ENCODE data around the gene MCC.

Gene MCC

DNA sequence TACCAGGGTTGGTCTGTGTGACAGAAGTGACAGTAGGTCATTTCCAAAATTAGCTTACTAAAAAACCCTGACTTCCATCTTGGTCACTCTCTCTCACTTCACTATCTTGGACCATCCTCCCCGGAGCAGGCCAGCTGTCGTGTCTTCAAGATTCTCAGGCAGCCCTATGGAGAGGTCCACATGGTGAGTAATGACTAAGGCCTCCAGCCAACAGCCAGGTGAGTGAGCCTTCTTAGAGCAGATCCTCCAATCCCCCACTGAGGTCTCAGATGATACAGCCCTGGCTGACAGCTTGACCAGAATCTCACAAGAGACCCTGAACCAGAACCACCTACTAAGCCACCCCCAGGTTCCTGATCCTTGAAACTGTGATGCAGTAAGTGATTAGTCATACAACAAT, 419.7 kb downstream of the MCC start:
- H3K4me3 ChIP-seq (replicated peaks; ENCODE audit: low read depth, low read length), result no peak overlapping the region
- TF ChIP-seq, protein P1, sequence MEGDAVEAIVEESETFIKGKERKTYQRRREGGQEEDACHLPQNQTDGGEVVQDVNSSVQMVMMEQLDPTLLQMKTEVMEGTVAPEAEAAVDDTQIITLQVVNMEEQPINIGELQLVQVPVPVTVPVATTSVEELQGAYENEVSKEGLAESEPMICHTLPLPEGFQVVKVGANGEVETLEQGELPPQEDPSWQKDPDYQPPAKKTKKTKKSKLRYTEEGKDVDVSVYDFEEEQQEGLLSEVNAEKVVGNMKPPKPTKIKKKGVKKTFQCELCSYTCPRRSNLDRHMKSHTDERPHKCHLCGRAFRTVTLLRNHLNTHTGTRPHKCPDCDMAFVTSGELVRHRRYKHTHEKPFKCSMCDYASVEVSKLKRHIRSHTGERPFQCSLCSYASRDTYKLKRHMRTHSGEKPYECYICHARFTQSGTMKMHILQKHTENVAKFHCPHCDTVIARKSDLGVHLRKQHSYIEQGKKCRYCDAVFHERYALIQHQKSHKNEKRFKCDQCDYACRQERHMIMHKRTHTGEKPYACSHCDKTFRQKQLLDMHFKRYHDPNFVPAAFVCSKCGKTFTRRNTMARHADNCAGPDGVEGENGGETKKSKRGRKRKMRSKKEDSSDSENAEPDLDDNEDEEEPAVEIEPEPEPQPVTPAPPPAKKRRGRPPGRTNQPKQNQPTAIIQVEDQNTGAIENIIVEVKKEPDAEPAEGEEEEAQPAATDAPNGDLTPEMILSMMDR (IDR thresholded peaks at IDR 0.05; ENCODE audit: low read length, missing control alignments), result no peak
- DNase-seq (ENCODE audit: low read depth), result no peak

DNA sequence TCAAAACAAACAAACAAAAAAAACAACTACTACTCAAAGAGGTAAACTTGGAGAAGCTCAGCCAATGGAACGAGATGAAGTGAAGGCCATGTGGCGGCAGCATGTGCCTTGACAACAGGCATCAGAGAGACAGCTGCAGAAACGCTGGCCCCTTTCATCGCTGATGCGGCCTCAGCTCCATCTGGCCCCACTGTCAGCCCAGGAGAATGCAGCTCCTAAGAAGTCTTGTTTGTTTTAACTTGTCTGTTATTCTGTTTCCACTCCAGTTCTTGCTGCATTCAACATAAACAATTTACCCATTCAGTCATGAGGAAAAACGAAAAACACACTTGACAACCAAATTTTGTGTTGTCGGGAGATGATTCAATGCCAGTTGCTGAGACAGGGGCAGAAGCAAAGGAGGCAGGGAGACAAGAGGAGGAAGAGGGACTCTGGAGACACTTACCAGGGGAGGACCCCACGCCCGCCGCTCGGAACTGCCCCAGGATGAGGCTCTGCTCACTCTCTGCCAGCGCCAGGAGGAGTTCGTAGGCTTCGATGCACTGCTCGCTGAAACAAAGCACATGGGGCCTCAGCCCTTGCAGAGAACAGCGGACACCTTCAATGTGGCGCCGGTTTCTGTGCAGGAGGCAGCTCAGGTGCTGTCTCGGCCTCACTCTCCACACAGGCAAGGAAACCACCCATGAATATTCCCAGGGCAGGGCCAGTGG, 420.5 kb downstream of the MCC start:
- no peak overlapping the region for H3K4me3 ChIP-seq (replicated peaks; ENCODE audit: low read depth, low read length)
- TF ChIP-seq, protein P1 (IDR thresholded peaks at IDR 0.05; ENCODE audit: low read length, missing control alignments), result no peak
- no peak for DNase-seq (ENCODE audit: low read depth)

DNA sequence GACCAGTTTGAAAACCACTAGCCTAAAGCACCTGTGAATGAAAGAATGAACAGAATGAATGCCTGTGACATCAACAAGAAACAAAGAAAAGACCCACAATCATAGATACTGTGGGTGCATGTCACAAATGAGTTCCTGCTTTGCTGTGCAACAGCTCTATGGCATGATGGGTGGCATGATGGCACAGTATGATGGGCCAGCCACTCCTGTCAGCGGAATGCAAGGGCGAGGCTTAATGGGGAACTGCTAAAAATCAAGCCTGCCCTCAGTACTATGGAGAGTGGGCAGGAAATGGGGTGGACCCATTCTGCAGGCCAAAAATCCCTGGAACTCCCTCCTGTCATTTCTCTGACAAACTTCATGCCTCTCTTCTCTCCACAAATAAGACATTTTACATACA, 422.6 kb downstream of the MCC start:
- H3K4me3 ChIP-seq (replicated peaks; ENCODE audit: low read depth, low read length), result no peak overlapping the region
- DNase-seq (ENCODE audit: low read depth), result no peak
- TF ChIP-seq, protein P1 (IDR thresholded peaks at IDR 0.05; ENCODE audit: low read length, missing control alignments), result no peak

DNA sequence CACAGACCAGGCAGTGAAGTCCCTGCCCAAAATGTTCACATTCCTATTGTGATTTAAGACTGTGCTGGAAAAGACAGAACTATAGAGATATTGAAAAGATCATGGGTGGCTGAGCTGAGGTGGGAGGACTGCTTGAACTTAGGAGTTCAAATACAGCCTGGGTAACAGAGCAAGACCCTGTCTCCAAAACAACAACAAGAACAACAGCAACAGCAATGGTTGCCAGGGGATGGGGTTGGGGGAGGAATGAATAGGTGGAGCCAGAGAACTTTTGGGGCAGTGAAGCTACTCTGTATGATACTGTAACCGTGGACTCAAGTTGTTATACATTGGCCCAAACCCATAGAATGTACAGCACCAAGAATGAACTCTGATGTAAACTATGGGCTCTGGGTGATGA, 423.4 kb downstream of the MCC start:
- H3K4me3 ChIP-seq (replicated peaks; ENCODE audit: low read depth, low read length), result no peak overlapping the region
- TF ChIP-seq, protein P1 (IDR thresholded peaks at IDR 0.05; ENCODE audit: low read length, missing control alignments), result no peak
- no peak for DNase-seq (ENCODE audit: low read depth)

DNA sequence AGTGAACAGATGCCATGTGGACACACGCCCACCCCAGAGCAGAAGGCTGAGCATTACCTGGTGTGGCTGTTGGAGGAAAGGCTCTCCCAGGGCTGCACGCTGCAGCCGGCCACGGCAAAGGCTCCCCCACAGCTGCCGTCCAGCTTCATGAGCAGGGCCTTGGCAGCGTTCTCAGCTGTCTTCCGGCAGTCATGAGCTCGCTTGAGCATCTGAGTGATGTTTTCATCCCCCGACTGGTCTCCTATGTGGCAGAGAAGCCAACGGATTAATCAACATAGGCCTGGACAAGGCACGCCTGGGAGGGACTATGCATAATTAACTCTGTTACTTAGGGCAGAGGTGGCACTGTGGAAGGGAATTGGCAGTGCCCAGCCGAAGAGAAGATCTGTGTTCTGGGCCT, 424.3 kb downstream of the MCC start:
- no peak overlapping the region for H3K4me3 ChIP-seq (replicated peaks; ENCODE audit: low read depth, low read length)
- DNase-seq (ENCODE audit: low read depth), result no peak
- TF ChIP-seq, protein P1 (IDR thresholded peaks at IDR 0.05; ENCODE audit: low read length, missing control alignments), result no peak

DNA sequence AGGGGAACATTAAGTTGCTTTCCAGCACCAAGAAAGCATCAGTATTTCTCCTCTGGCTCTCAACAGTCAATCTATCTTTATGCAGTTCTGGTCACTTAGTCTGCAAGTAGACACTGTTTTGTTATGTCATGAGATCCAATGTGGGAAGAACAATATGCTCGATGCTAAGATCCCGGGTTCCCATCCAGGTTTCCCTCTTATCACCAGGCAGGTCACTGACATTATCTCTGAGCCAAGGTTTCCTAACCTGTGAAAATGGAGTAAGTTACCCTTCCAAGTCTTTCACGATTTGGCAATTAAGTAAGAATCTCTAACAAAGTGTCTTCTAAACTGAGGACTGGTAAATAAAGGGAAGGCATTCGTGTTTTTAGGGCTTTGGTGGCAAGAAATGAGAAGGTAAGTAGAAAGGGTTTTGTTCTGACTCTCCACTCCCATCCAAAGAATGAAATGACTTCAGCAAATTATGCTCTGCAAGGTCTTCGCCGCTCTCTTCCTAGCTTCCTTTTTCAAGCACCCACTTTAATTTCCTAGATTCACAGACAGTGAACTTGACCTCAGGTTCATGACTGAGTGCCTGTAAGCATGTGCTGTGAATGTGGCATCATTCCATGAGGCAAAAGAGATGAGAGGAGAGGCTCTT, 425.3 kb downstream of the MCC start:
- H3K4me3 ChIP-seq (replicated peaks; ENCODE audit: low read depth, low read length), result no peak overlapping the region
- no peak for DNase-seq (ENCODE audit: low read depth)
- TF ChIP-seq, protein P1 (IDR thresholded peaks at IDR 0.05; ENCODE audit: low read length, missing control alignments), result no peak
